ENCODE data around the gene LYL1. TPM values are rescaled to one million over a fixed set of nuclear protein-coding genes. Genes with fewer than 3 reads are reported as not detected.

LYL1 gene
- total RNA-seq, 2 experiments from 2014 or later: 3.7 TPM

GRCh38 chr19:13137290-13137794, 34.7 kb upstream of the LYL1 start:
- peaks cover 10% of the 10 kb centered on the region for H3K4me1 Mint-ChIP-seq
- DNase-seq (no peak), ATAC-seq (ENCODE audit: low read depth) (no peak)
- POLR2A ChIA-PET: interaction anchor here (0.6 to 2.1 kb wide), 2 partner anchors 11 to 19 kb away, joined by 3 to 5 read pairs; partner anchors contain the start of gene NACC1
- H3K9me3 Mint-ChIP-seq: no peaks in the 10 kb centered on the region
- no peak overlapping the region for H3K4me3 Mint-ChIP-seq
- no peak overlapping the region for H3K27ac Mint-ChIP-seq
- H3K36me3 Mint-ChIP-seq: peaks cover 1% of the 10 kb centered on the region
- no peaks in the 10 kb centered on the region for H3K27me3 Mint-ChIP-seq

GRCh38 chr19:13135068-13136062, 32.7 kb upstream of the LYL1 start:
- Mint-ChIP-seq H3K27me3 (no peaks in the 10 kb centered on the region), H3K36me3 (no peaks in the 10 kb centered on the region), H3K9me3 (no peaks in the 10 kb centered on the region), H3K4me3 (no peak overlapping the region), H3K4me1 (peaks cover 15% of the 10 kb centered on the region), H3K27ac (no peak overlapping the region)
- DNase-seq: no peak
- POLR2A ChIA-PET: no interaction called here
- no peak for ATAC-seq (ENCODE audit: low read depth)

GRCh38 chr19:13134626-13135025, 32.0 kb upstream of the LYL1 start:
- DNase-seq (no peak), ATAC-seq (ENCODE audit: low read depth) (no peak)
- peaks cover 16% of the 10 kb centered on the region for H3K4me1 Mint-ChIP-seq
- peak overlapping the region; percentile 38 for H3K27ac Mint-ChIP-seq
- no peak overlapping the region for H3K4me3 Mint-ChIP-seq
- no peaks in the 10 kb centered on the region for H3K27me3 Mint-ChIP-seq
- H3K36me3 Mint-ChIP-seq: no peaks in the 10 kb centered on the region
- no peaks in the 10 kb centered on the region for H3K9me3 Mint-ChIP-seq
- POLR2A ChIA-PET: no interaction called here

GRCh38 chr19:13133241-13133870, 30.7 kb upstream of the LYL1 start:
- peaks cover 16% of the 10 kb centered on the region for H3K4me1 Mint-ChIP-seq
- H3K27ac Mint-ChIP-seq: peak overlapping the region; percentile 33
- no peak for DNase-seq
- H3K36me3 Mint-ChIP-seq: no peaks in the 10 kb centered on the region
- no peaks in the 10 kb centered on the region for H3K27me3 Mint-ChIP-seq
- POLR2A ChIA-PET: interaction anchor here (0.9 to 1.6 kb wide), 4 partner anchors 8 to 16 kb away, joined by 3 to 6 read pairs (median 3); partner anchors contain the start of genes IER2 and STX10
- ATAC-seq (ENCODE audit: low read depth): no peak
- no peaks in the 10 kb centered on the region for H3K9me3 Mint-ChIP-seq
- H3K4me3 Mint-ChIP-seq: no peak overlapping the region

- ATAC-seq (ENCODE audit: low read depth): peak; percentile 80
- Mint-ChIP-seq H3K27me3 (no peaks in the 10 kb centered on the region), H3K4me1 (peaks cover 22% of the 10 kb centered on the region), H3K36me3 (no peaks in the 10 kb centered on the region), H3K9me3 (no peaks in the 10 kb centered on the region), H3K4me3 (peak overlapping the region; percentile 4), H3K27ac (peak overlapping the region; percentile 70)
- no peak for DNase-seq
- POLR2A ChIA-PET: interaction anchor here (0.9 to 1.6 kb wide), 6 partner anchors 8 to 20 kb away, joined by 3 to 6 read pairs (median 3); partner anchors contain the start of genes IER2, NACC1 and STX10
These were observed 30.0 kb upstream of the LYL1 start for GRCh38 chr19:13132471-13133180.

GRCh38 chr19:13130886-13131490, 28.3 kb upstream of the LYL1 start:
- Mint-ChIP-seq H3K4me3 (no peak overlapping the region), H3K4me1 (peaks cover 22% of the 10 kb centered on the region), H3K36me3 (no peaks in the 10 kb centered on the region), H3K9me3 (no peaks in the 10 kb centered on the region), H3K27ac (peak overlapping the region; percentile 26), H3K27me3 (no peaks in the 10 kb centered on the region)
- POLR2A ChIA-PET: interaction anchor here (1.1 to 2.0 kb wide), 2 partner anchors 12 to 21 kb away, joined by 4 to 6 read pairs; no protein-coding TSS in a partner anchor
- no peak for ATAC-seq (ENCODE audit: low read depth)
- DNase-seq: no peak

GRCh38 chr19:13129384-13129783, 26.7 kb upstream of the LYL1 start:
- H3K9me3 Mint-ChIP-seq: no peaks in the 10 kb centered on the region
- H3K27me3 Mint-ChIP-seq: no peaks in the 10 kb centered on the region
- POLR2A ChIA-PET: interaction anchor here (2.0 kb wide), 1 partner anchor 10 kb away, joined by 6 read pairs; no protein-coding TSS in a partner anchor
- H3K4me1 Mint-ChIP-seq: peaks cover 22% of the 10 kb centered on the region
- peaks cover 4% of the 10 kb centered on the region for H3K36me3 Mint-ChIP-seq
- H3K27ac Mint-ChIP-seq: no peak overlapping the region
- H3K4me3 Mint-ChIP-seq: no peak overlapping the region
- ATAC-seq (ENCODE audit: low read depth) (no peak), DNase-seq (no peak)

GRCh38 chr19:13128583-13128982, 25.9 kb upstream of the LYL1 start:
- Mint-ChIP-seq H3K36me3 (peaks cover 4% of the 10 kb centered on the region), H3K4me3 (no peak overlapping the region), H3K27ac (no peak overlapping the region), H3K4me1 (peaks cover 22% of the 10 kb centered on the region), H3K27me3 (no peaks in the 10 kb centered on the region), H3K9me3 (no peaks in the 10 kb centered on the region)
- DNase-seq (no peak), ATAC-seq (ENCODE audit: low read depth) (no peak)
- POLR2A ChIA-PET: no interaction called here

- ATAC-seq (ENCODE audit: low read depth): no peak
- Mint-ChIP-seq H3K9me3 (no peaks in the 10 kb centered on the region), H3K27ac (no peak overlapping the region), H3K36me3 (peaks cover 4% of the 10 kb centered on the region), H3K4me1 (peaks cover 23% of the 10 kb centered on the region), H3K4me3 (no peak overlapping the region), H3K27me3 (no peaks in the 10 kb centered on the region)
- POLR2A ChIA-PET: interaction anchor here (1.3 kb wide), 1 partner anchor 21 kb away, joined by 3 read pairs; no protein-coding TSS in a partner anchor
- no peak for DNase-seq
These were observed 25.3 kb upstream of the LYL1 start for GRCh38 chr19:13127811-13128575.

- Mint-ChIP-seq H3K27ac (no peak overlapping the region), H3K9me3 (no peaks in the 10 kb centered on the region), H3K4me1 (peaks cover 15% of the 10 kb centered on the region), H3K27me3 (no peaks in the 10 kb centered on the region), H3K36me3 (peaks cover 4% of the 10 kb centered on the region), H3K4me3 (no peak overlapping the region)
- POLR2A ChIA-PET: interaction anchor here (1.3 kb wide), 1 partner anchor 22 kb away, joined by 3 read pairs; no protein-coding TSS in a partner anchor
- ATAC-seq (ENCODE audit: low read depth) (no peak), DNase-seq (no peak)
These were observed 24.4 kb upstream of the LYL1 start for GRCh38 chr19:13127051-13127450.

GRCh38 chr19:13122980-13123957, 20.6 kb upstream of the LYL1 start:
- Mint-ChIP-seq H3K4me1 (peaks cover 19% of the 10 kb centered on the region), H3K27me3 (no peaks in the 10 kb centered on the region), H3K4me3 (no peak overlapping the region), H3K27ac (no peak overlapping the region), H3K36me3 (peaks cover 5% of the 10 kb centered on the region), H3K9me3 (no peaks in the 10 kb centered on the region)
- ATAC-seq (ENCODE audit: low read depth) (no peak), DNase-seq (no peak)
- POLR2A ChIA-PET: interaction anchor here (0.8 to 1.5 kb wide), 3 partner anchors 9 to 29 kb away, joined by 3 read pairs; no protein-coding TSS in a partner anchor
